Right ventricle myocardium superior (tissue), 1 donor: ENCODE results near the gene CCL25. TPM values are rescaled to one million over a fixed set of nuclear protein-coding genes. Genes with fewer than 3 reads are reported as not detected.
"Not testable (repeated sequence)": the region's sequence is repeated elsewhere in the genome, so short reads cannot be mapped to it uniquely, and the experiment has no call there.

Experiments used
- ATAC-seq: fragments of 200-7000 bp; cut with Tn5 transposase; one replicate; pipeline ENCODE4 v1.9.1; 2020; ENCODE audit warnings: mild to moderate bottlenecking; ENCODE audit not compliant: poor library complexity
- DNase-seq: peaks from one replicate; pipeline ENCODE4 v3.0.0-alpha.2; 2020
- intact Hi-C: fragments of 100-400 bp; cut with DNase I; formaldehyde crosslinking; loops from one replicate; pipeline ENCODE4 v1.11.2; 2022
- total RNA-seq: library from RNA; stranded (reverse); fragmentation: NEBNext Ultra II Directional; extraction: Animal tissue kit (Norgen Biotek cat#: 25700); gene quantifications from one replicate; pipeline ENCODE4 v1.2.1, GENCODE V29; 2021
- donor health status: DM: no; HTN: yes; CAD: no; lungs with severe emphysema.

Gene CCL25
- total RNA-seq, 1 donor from 2014 or later: not detected

DNA sequence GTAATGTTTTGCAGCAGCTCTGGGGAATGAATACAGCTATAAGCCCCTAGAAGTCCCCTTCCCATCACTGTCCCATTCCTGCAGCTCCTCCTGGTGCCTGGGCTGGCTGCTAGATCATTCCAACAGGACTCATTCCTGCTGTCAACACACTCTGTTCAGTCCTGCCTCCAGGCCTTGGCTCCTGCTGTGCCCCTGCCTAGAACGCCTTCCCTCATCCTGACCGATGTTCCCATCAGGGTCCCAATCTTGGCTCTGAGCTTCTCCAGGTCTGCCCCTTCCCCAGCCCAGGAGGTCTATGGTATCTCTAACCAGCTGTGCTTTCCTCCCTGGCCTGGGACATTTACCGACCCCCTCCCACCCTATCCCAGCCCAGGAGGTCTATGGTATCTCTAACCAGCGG, 48.8 kb downstream of the CCL25 start:
- no peak for ATAC-seq
- intact Hi-C loops: no loop called here
- DNase-seq: no peak

DNA sequence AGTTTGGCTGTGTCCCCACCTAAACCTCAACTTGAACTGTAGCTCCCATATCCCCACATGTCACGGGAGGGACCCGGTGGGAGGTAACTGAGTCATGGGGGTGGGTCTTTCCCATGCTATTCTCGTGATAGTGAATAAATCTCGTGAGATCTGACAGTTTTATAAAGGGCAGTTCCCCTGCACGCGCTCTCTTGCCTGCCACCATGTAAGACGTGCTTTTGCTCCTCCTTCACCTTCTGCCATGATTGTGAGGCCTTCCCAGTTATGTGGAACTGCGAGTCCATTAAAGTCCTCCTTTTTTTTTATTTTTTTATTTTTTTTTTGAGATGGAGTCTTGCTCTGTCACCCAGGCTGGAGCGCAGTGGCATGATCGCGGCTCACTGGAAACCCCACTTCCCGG, 49.4 kb downstream of the CCL25 start:
- DNase-seq, ATAC-seq, intact Hi-C loops: not testable (repeated sequence)

- intact Hi-C loops: no loop called here
- DNase-seq (no peak), ATAC-seq (no peak)
These were observed 52.9 kb downstream of the CCL25 start for GRCh38 chr19:8105471-8105870.

- DNase-seq (no peak), ATAC-seq (no peak)
- intact Hi-C loops: no loop called here
These were observed 54.8 kb downstream of the CCL25 start for GRCh38 chr19:8107301-8107903.

GRCh38 chr19:8108560-8109445, 56.2 kb downstream of the CCL25 start:
- DNase-seq (no peak), ATAC-seq (no peak)
- intact Hi-C loops: no loop called here

DNA sequence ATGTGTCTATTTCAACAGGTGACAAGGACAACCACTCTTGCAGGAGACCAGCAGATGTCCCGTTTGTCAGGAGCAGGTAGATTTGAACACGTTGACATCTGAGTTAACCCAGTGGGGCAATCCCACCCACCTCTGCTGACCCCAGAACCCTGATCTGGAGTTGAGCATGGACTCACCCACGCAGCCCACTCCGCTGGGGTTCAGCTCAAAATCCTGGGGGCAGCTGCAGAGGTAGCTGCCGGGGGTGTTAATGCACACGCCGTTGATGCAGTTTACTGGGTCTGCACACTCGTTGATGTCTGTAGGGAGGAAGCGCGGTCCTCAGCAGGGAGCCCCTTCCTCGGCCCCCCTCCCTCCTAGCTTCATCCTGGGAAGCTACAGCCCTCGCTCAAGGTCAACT, 56.9 kb downstream of the CCL25 start:
- DNase-seq (no peak), ATAC-seq (no peak)
- intact Hi-C loops: no loop called here

- intact Hi-C loops: no loop called here
- ATAC-seq: no peak
- no peak for DNase-seq
These were observed 57.5 kb downstream of the CCL25 start for GRCh38 chr19:8109890-8110662.

- DNase-seq (no peak), ATAC-seq (no peak)
- intact Hi-C loops: no loop called here
These were observed 58.4 kb downstream of the CCL25 start for GRCh38 chr19:8110931-8111330.

DNA sequence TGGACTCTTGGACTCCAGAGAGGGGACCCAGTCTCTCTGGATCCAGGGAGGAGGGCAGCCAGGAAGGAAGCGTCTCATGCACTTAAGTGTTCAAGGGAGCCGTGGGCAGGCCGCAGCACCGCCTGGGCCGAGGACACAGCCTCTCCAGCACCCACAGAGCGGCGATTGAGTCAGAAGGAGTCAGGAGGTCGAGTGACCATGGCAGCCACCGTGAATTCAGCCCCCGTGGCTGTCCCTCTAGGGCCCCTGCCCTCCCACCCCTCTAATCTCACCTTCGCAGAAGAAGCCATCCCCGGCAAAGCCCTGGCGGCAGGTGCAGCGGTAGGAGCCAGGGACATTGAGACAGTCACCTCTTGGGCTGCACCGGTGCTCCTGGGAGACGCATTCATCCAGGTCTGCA, 58.8 kb downstream of the CCL25 start:
- DNase-seq (no peak), ATAC-seq (no peak)
- intact Hi-C loops: no loop called here

Other genes starting within 250 kb of the CCL25 start
- 19.4 TPM for gene EVI5L, start 222.5 kb upstream of the CCL25 start, total RNA-seq
- gene PRR36, start 178.4 kb upstream of the CCL25 start, total RNA-seq: 0.08 TPM
- gene LRRC8E, start 164.2 kb upstream of the CCL25 start, total RNA-seq: 1.6 TPM
- 27.5 TPM for gene MAP2K7, start 148.9 kb upstream of the CCL25 start, total RNA-seq
- gene TGFBR3L, start 137.9 kb upstream of the CCL25 start, total RNA-seq: 10.9 TPM
- 9.4 TPM for gene SNAPC2, start 132.4 kb upstream of the CCL25 start, total RNA-seq
- 0.16 TPM for gene CTXN1, start 126.6 kb upstream of the CCL25 start, total RNA-seq
- gene TIMM44, start 109.1 kb upstream of the CCL25 start, total RNA-seq: 116 TPM
- 49.4 TPM for gene ELAVL1, start 47.1 kb upstream of the CCL25 start, total RNA-seq
- gene FBN3, start 96.8 kb downstream of the CCL25 start, total RNA-seq: not detected
- gene CERS4, start 156.6 kb downstream of the CCL25 start, total RNA-seq: 19.1 TPM